Ectodermal cell (in vitro differentiated cells): ENCODE data around the gene PLPPR3.
"Not testable (repeated sequence)": the region's sequence is repeated elsewhere in the genome, so short reads cannot be mapped to it uniquely, and the experiment has no call there.

Source experiments
- H3K27ac ChIP-seq: 2 replicates; pipeline ENCODE4 v1.7.0; 2013; ENCODE audit warnings: mild to moderate bottlenecking, low read depth, low read length; ENCODE audit not compliant: insufficient read depth, poor library complexity, severe bottlenecking
- H3K27me3 ChIP-seq: 2 replicates; pipeline ENCODE4 v1.7.0; 2013; ENCODE audit warnings: mild to moderate bottlenecking, low read length; ENCODE audit not compliant: insufficient read depth, control insufficient read depth, poor library complexity, severe bottlenecking
- H3K36me3 ChIP-seq: one replicate; pipeline ENCODE4 v1.7.0; 2013; ENCODE audit warnings: low read length; ENCODE audit not compliant: control insufficient read depth, insufficient read depth
- H3K4me1 ChIP-seq: one replicate; pipeline ENCODE4 v1.7.0; 2013; ENCODE audit warnings: low read length; ENCODE audit not compliant: control insufficient read depth, insufficient read depth
- H3K4me3 ChIP-seq: 2 replicates; pipeline ENCODE4 v1.7.0; 2013; ENCODE audit warnings: low read depth, low read length, control low read depth; ENCODE audit not compliant: insufficient read depth
- H3K9me3 ChIP-seq: 2 replicates; pipeline ENCODE4 v1.7.0; 2013; ENCODE audit warnings: mild to moderate bottlenecking, low read length, moderate library complexity; ENCODE audit not compliant: control insufficient read depth
- WGBS, 2 experiments: methylation state at CpG; one replicate each; pipeline ENCODE4 v1.1.7; 2013; ENCODE audit warnings: missing lambda C conversion rate in 2 of 2; 5-methylcytosine and 5-hydroxymethylcytosine counted together

Gene PLPPR3

DNA sequence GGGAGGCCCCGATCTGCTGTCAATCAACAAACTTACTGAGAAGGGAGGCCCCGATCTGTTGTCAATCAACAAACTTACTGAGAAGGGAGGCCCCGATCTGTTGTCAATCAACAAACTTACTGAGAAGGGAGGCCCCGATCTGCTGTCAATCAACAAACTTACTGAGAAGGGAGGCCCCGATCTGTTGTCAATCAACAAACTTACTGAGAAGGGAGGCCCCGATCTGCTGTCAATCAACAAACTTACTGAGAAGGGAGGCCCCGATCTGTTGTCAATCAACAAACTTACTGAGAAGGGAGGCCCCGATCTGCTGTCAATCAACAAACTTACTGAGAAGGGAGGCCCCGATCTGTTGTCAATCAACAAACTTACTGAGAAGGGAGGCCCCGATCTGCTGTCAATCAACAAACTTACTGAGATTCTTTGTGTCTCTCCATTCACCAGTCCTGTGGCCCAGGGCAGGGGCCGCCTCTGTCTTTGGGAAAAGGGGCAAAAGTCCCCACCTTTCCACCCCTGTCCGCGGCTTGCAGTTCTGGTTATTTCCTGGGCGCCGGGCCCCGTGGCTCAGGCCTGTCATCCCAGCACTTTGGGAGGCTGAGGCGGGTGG lies 32.0 kb upstream of the PLPPR3 start:
- not testable (repeated sequence) for H3K4me3 ChIP-seq, H3K36me3 ChIP-seq, H3K4me1 ChIP-seq, H3K27ac ChIP-seq, H3K9me3 ChIP-seq, H3K27me3 ChIP-seq
- 86 to 94% methylated on average over 11 of the region's 17 CpGs for WGBS, 2 experiments

DNA sequence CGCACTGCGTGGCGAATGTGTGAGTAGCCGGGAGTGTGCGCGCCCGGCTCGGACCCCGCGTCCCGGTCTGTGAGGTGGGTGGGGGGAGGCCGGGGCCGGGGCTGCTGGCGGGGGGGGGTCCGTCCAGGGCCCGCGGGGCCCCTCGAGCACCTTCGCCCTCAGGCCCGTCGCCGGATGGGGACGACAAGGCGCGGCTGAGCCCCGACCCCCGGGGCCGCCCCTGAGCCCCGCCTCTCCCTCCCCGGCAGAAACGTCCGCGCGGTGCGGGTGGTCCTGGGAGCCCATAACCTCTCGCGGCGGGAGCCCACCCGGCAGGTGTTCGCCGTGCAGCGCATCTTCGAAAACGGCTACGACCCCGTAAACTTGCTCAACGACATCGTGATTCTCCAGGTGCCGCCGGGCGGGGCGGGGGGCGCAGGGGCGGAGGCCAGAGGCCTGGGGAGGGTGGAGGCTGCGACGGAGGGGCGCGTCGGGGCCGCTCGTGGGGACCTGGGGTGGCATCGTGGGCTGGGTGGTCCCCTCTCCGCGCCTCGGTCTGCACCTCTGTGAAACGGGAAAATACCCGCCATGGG lies 31.3 kb upstream of the PLPPR3 start:
- no peak overlapping the region for H3K27ac ChIP-seq
- WGBS, 2 experiments, result 92 to 93% methylated on average over 67 of the region's 67 CpGs
- H3K4me1 ChIP-seq, result no peaks in the 10 kb centered on the region
- peaks cover 4% of the 10 kb centered on the region for H3K27me3 ChIP-seq
- no peaks in the 10 kb centered on the region for H3K9me3 ChIP-seq
- no peak overlapping the region for H3K4me3 ChIP-seq
- H3K36me3 ChIP-seq, result no peaks in the 10 kb centered on the region

DNA sequence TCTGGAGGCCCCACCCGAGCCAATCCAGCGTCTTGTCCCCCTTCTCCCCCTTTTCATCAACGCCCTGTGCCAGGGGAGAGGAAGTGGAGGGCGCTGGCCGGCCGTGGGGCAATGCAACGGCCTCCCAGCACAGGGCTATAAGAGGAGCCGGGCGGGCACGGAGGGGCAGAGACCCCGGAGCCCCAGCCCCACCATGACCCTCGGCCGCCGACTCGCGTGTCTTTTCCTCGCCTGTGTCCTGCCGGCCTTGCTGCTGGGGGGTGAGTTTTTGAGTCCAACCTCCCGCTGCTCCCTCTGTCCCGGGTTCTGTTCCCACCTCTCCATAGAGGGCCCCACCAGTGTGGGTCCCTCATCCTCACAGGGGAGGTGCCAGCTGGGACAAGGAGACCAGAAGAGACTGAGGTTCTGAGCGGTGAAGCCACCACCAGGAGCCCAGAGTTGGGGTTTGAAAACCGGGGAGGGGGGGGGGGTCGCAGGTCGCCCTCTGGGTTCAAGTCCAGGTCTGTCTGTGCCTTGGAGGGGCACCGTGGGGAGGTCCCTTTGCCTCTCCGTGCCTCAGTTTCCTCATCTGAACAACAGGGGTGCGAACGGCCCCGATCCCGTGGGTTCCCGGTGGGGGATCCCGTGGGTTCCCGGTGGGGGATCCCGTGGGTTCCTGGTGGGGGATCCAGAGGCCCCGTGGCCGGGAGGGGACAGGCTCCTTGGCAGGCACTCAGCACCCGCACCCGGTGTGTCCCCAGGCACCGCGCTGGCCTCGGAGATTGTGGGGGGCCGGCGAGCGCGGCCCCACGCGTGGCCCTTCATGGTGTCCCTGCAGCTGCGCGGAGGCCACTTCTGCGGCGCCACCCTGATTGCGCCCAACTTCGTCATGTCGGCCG lies 30.6 kb upstream of the PLPPR3 start, which contains the start of gene ELANE:
Gene ELANE, plus strand, starts transcription at position 168 of the 878 bp plus-strand sequence. Its CDS starts 26 bp downstream, at position 194.
- no peaks in the 10 kb centered on the region for H3K4me1 ChIP-seq
- no peaks in the 10 kb centered on the region for H3K9me3 ChIP-seq
- no peak within 1 kb of the TSS for H3K27ac ChIP-seq
- H3K27me3 ChIP-seq, result peaks cover 4% of the 10 kb centered on the region
- 89 to 91% methylated on average over 55 of the region's 55 CpGs for WGBS, 2 experiments
- no peaks in the 10 kb centered on the region for H3K36me3 ChIP-seq
- H3K4me3 ChIP-seq, result no peak within 1 kb of the TSS

DNA sequence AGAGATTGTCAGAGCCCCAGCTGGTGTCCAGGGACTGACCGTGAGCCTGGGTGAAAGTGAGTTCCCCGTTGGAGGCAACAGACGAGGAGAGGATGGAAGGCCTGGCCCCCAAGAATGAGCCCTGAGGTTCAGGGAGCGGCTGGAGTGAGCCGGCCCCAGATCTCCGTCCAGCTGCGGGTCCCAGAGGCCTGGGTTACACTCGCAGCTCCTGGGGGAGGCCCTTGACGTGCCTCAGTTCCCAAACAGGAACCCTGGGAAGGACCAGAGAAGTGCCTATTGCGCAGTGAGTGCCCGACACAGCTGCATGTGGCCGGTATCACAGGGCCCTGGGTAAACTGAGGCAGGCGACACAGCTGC lies 29.2 kb upstream of the PLPPR3 start:
- Histone ChIP-seq H3K27ac (peak overlapping the region; percentile 26), H3K4me3 (no peak overlapping the region), H3K4me1 (no peaks in the 10 kb centered on the region), H3K27me3 (peaks cover 4% of the 10 kb centered on the region), H3K36me3 (no peaks in the 10 kb centered on the region), H3K9me3 (no peaks in the 10 kb centered on the region)
- WGBS, 2 experiments, result 80 to 81% methylated on average over 13 of the region's 13 CpGs

DNA sequence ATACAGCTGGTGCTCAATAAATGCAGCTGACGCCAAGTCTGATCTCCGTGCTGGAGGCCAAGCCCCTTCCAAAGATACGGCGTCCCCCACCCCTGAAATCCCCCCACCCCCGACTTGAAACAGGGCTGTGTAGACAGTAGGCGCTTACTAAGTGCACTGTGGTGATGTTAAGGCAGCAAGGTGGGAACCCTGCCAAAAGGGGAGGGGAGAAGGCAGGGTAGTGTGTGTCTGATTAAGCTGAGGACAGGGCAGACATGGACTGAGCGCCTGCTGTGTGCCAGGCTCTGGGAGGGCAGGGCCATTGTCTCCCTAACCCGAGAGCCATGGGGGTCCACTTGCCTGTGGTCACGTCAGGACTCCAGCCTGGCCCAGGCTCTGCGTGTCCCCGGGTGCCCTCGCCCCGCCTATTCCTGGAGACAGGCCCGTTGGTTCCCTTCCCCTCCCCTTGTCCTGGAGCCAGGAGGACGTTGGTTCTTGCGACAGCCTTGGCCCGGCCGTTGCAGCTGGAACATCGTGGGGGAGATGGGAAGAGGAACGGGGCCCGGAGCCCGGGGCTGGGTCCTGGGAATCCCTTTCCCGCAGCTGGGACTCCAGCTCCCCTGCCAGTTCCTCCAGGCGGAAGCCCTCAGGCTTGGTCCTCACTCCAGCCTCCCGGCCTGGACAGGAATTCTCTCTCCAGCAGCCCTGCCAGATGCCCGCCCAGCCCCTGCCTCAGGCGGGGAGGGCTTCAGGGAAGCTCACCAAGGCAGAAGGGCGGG lies 28.6 kb upstream of the PLPPR3 start:
- no peaks in the 10 kb centered on the region for H3K4me1 ChIP-seq
- WGBS, 2 experiments, result 45 to 47% methylated on average over 28 of the region's 28 CpGs

DNA sequence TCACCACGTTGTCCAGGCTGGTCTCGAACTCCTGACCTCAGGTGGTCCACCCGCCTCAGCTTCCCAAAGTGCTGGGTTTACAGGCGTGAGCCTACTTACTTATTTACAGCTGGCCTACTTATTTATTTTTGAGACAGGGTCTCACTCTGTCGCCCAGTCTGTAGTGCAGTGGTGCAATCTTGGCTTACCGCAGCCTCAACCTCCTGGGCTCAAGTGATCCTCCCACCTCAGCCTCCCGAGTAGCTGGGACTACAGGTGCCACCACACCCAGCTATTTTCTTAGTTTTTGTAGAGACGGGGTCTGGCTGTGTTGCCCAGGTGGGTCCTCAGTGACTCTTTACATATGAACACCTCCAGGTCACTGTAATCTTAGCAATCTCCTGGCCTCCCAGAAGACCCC lies 27.4 kb upstream of the PLPPR3 start:
- not testable (repeated sequence) for H3K4me3 ChIP-seq, H3K36me3 ChIP-seq, H3K4me1 ChIP-seq, H3K9me3 ChIP-seq, H3K27me3 ChIP-seq, H3K27ac ChIP-seq
- 84 to 91% methylated on average over 8 of the region's 8 CpGs for WGBS, 2 experiments

More for the DNA sequence above, 28.6 kb upstream of the PLPPR3 start:
- no peaks in the 10 kb centered on the region for H3K9me3 ChIP-seq
- no peak overlapping the region for H3K4me3 ChIP-seq
- H3K27ac ChIP-seq, result peak overlapping the region; percentile 26
- peaks cover 4% of the 10 kb centered on the region for H3K27me3 ChIP-seq
- H3K36me3 ChIP-seq, result no peaks in the 10 kb centered on the region

DNA sequence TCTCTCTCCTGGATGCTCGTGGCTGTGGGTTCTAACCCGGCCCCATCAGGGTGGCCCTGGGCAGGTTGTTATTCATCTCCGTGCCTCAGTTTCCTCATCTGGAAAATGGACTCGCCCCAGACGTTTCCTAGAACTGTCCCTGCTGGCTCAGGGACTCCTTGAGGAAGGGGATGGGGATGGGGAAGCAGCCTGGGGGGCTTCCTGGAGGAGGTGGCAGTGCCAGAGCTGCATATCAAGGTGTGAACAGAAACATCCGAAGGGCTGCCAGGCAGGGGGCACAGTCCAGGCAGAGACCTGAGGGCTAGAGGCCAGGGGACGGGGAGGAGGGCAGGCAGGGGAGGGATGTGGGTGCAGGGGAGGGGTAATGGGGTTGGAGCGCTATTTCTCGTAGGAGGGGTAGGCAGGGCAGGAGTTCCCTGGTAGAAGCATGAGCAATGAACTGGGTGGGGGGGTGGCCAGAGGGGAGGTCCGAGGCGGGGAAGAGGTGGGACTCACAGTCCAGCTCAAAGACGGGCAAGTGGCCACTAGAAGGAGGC lies 26.7 kb upstream of the PLPPR3 start:
- Histone ChIP-seq H3K4me3 (no peak overlapping the region), H3K4me1 (no peaks in the 10 kb centered on the region), H3K27me3 (peaks cover 17% of the 10 kb centered on the region), H3K27ac (no peak overlapping the region), H3K9me3 (no peaks in the 10 kb centered on the region), H3K36me3 (no peaks in the 10 kb centered on the region)
- WGBS, 2 experiments, result 69 to 75% methylated on average over 12 of the region's 12 CpGs

DNA sequence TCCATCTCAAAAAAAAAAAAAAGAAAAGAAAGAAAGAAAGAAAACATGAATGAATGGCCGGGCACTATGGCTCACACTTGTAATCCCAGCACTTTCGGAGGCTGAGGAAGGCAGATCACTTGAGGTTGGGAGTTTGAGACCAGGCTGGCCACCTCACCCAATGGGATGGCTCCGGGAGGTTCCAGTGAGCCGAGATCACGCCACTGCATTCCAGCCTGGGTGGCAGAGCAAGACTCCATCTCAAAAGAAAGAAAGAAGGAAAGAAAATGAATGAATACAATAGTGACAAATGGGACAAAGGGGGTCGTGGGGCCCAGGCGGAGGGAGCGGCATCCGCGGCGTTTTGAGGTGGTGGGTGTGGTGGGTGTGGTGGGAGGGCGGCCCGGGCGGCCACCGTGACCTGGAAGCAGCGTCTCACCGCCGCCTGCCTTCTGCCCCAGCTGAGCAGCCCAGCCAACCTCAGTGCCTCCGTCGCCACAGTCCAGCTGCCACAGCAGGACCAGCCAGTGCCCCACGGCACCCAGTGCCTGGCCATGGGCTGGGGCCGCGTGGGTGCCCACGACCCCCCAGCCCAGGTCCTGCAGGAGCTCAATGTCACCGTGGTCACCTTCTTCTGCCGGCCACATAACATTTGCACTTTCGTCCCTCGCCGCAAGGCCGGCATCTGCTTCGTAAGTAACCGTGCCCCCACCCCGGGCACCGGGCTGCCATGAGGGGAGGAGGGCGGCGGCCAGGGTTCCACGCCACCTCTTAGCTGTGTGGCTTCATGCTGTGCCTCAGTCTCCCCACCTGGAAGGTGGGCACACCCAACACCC lies 24.2 kb upstream of the PLPPR3 start:
- Histone ChIP-seq H3K4me3 (no peak overlapping the region), H3K27me3 (peaks cover 33% of the 10 kb centered on the region), H3K27ac (no peak overlapping the region), H3K4me1 (no peaks in the 10 kb centered on the region), H3K36me3 (no peaks in the 10 kb centered on the region), H3K9me3 (no peaks in the 10 kb centered on the region)
- WGBS, 2 experiments, result 77 to 80% methylated on average over 37 of the region's 37 CpGs

DNA sequence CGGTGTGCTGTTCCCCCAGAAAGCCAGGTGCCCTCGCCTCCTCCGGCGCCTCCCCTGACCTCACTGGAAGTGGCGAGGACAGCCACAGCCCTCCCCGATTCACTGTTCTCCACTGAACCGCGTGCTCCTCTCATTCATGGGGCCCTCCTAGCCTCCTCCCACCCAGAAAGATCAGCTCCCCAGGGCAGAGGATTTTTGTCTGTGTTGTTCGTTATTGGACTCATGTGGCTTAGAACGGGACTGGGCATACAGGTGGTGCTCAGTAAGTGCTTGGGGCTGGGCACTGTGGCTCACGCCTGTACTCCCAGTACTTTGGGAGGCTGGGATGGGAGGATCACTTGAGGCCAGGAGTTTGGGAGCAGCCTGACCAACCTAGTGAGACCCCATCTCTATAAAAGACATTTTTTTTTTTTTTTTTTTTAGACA lies 22.8 kb upstream of the PLPPR3 start:
- Histone ChIP-seq H3K27me3 (peaks cover 33% of the 10 kb centered on the region), H3K27ac (no peak overlapping the region), H3K9me3 (no peaks in the 10 kb centered on the region), H3K36me3 (no peaks in the 10 kb centered on the region), H3K4me1 (no peaks in the 10 kb centered on the region), H3K4me3 (no peak overlapping the region)
- 61 to 62% methylated on average over 11 of the region's 11 CpGs for WGBS, 2 experiments
